Vagina (tissue), 2 donors: Measurements from ENCODE around the gene SIRPB2.

Experiments
- POLR2A ChIP-seq, 2 donors: fragments of 450-650 bp; IDR thresholded peaks; one replicate each; pipeline ENCODE4 v1.6.1; 2017; ENCODE audit warnings: antibody characterized with exemption in 2 of 2, mild to moderate bottlenecking in 2 of 2, moderate library complexity in 2 of 2
- TF ChIP-seq, protein P1 (sequence below), 3 experiments: fragments of 450-650 bp in 2 of 3; fragments of 200-600 bp in 1 of 3; sonication (generic) in 1 of 3; IDR thresholded peaks; one replicate each; pipeline ENCODE4 v1.5.1; 2017 to 2019; ENCODE audit warnings: antibody characterized with exemption in 3 of 3, mild to moderate bottlenecking in 2 of 3, moderate library complexity in 2 of 3

DNA sequence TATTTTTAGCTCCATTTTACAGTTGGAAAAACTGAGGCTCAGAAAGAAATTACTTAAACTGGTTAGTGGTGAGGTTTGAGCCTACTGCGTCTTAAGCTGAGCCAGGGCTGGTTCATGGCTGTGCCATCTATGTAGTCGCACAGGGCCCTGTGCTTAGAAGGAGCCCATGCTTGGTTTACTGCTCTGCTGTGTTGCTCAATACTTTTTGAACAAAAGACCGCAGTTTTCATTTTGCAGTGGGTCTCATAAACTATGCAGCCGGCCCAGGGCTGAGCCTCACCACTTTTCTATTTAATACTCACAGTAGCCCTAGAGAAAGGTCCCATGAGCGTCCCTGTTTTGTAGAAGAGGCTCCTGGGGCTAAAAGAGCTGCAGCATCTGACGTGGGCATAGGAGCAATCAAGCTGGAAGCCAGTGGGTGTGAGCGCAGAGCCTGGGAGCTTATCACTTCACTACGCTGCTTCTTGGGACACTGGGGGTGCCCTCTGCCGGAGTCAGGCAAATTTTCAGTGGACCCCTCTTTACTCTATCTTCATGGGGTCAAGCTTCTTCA, 501 bp downstream of the SIRPB2 start:
- TF ChIP-seq, protein P1, sequence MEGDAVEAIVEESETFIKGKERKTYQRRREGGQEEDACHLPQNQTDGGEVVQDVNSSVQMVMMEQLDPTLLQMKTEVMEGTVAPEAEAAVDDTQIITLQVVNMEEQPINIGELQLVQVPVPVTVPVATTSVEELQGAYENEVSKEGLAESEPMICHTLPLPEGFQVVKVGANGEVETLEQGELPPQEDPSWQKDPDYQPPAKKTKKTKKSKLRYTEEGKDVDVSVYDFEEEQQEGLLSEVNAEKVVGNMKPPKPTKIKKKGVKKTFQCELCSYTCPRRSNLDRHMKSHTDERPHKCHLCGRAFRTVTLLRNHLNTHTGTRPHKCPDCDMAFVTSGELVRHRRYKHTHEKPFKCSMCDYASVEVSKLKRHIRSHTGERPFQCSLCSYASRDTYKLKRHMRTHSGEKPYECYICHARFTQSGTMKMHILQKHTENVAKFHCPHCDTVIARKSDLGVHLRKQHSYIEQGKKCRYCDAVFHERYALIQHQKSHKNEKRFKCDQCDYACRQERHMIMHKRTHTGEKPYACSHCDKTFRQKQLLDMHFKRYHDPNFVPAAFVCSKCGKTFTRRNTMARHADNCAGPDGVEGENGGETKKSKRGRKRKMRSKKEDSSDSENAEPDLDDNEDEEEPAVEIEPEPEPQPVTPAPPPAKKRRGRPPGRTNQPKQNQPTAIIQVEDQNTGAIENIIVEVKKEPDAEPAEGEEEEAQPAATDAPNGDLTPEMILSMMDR (IDR thresholded peaks at IDR 0.05) = no peak
- no peak for TF ChIP-seq POLR2A (IDR thresholded peaks at IDR 0.05)
